Thyroid gland (tissue), 4 donors: Measurements from ENCODE around the gene GALR2. TPM values are rescaled to one million over a fixed set of nuclear protein-coding genes. Genes with fewer than 3 reads are reported as not detected.

ENCODE experiments used
- DNase-seq, 2 donors: peaks; one replicate each; pipeline ENCODE4 v3.0.0-alpha.2; 2019
- H3K27ac ChIP-seq, 3 donors: fragments of 200-600 bp; sonication (generic); 1 replicate in 2 of 3; 2 replicates in 1 of 3; pipeline ENCODE4 v1.5.1; 2016 to 2019; ENCODE audit warnings: mild to moderate bottlenecking in 1 of 3, moderate library complexity in 1 of 3
- H3K27me3 ChIP-seq: fragments of 200-600 bp; sonication (generic); one replicate; pipeline ENCODE4 v1.5.1; 2019
- H3K36me3 ChIP-seq, 2 donors: fragments of 200-600 bp; sonication (generic); one replicate each; pipeline ENCODE4 v1.5.1; 2016 to 2019
- H3K4me1 ChIP-seq, 2 donors: fragments of 200-600 bp; sonication (generic); one replicate each; pipeline ENCODE4 v1.5.1; 2017 to 2019
- H3K4me3 ChIP-seq, 3 donors: fragments of 200-600 bp; sonication (generic); replicated peaks in 1 of 3; 1 replicate in 2 of 3; 2 replicates in 1 of 3; pipeline ENCODE4 v1.5.1; 2016; ENCODE audit warnings: mild to moderate bottlenecking in 1 of 3
- H3K9me3 ChIP-seq: fragments of 200-600 bp; sonication (generic); one replicate; pipeline ENCODE4 v1.5.1; 2017
- POLR2A ChIP-seq, 2 donors: fragments of 450-650 bp; IDR thresholded peaks; one replicate each; pipeline ENCODE4 v1.6.1; 2017; ENCODE audit warnings: antibody characterized with exemption in 2 of 2, mild to moderate bottlenecking in 2 of 2, moderate library complexity in 1 of 2
- WGBS, 2 donors: methylation state at CpG; one replicate each; pipeline ENCODE4 v1.1.5; 2017; 5-methylcytosine and 5-hydroxymethylcytosine counted together
- intact Hi-C: fragments of 100-400 bp; cut with DNase I; formaldehyde crosslinking; loops from one replicate; pipeline ENCODE4 v1.15.1; 2023
- total RNA-seq, 4 donors: library from RNA; depleted of rRNA; stranded (reverse); fragments of >200 nt; gene quantifications; one replicate each; pipeline ENCODE4 v1.2.3, GENCODE V29; 2016
- TF ChIP-seq, protein P1 (sequence below), 6 experiments: fragments of 200-600 bp in 3 of 6; fragments of 450-650 bp in 3 of 6; sonication (generic) in 3 of 6; IDR thresholded peaks; one replicate each; pipeline ENCODE4 v1.5.1; 2016 to 2019; ENCODE audit warnings: antibody characterized with exemption in 6 of 6, mild to moderate bottlenecking in 2 of 6, inconsistent platforms in 1 of 6, moderate library complexity in 1 of 6

Gene GALR2, protein sequence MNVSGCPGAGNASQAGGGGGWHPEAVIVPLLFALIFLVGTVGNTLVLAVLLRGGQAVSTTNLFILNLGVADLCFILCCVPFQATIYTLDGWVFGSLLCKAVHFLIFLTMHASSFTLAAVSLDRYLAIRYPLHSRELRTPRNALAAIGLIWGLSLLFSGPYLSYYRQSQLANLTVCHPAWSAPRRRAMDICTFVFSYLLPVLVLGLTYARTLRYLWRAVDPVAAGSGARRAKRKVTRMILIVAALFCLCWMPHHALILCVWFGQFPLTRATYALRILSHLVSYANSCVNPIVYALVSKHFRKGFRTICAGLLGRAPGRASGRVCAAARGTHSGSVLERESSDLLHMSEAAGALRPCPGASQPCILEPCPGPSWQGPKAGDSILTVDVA
- total RNA-seq = not detected

DNA sequence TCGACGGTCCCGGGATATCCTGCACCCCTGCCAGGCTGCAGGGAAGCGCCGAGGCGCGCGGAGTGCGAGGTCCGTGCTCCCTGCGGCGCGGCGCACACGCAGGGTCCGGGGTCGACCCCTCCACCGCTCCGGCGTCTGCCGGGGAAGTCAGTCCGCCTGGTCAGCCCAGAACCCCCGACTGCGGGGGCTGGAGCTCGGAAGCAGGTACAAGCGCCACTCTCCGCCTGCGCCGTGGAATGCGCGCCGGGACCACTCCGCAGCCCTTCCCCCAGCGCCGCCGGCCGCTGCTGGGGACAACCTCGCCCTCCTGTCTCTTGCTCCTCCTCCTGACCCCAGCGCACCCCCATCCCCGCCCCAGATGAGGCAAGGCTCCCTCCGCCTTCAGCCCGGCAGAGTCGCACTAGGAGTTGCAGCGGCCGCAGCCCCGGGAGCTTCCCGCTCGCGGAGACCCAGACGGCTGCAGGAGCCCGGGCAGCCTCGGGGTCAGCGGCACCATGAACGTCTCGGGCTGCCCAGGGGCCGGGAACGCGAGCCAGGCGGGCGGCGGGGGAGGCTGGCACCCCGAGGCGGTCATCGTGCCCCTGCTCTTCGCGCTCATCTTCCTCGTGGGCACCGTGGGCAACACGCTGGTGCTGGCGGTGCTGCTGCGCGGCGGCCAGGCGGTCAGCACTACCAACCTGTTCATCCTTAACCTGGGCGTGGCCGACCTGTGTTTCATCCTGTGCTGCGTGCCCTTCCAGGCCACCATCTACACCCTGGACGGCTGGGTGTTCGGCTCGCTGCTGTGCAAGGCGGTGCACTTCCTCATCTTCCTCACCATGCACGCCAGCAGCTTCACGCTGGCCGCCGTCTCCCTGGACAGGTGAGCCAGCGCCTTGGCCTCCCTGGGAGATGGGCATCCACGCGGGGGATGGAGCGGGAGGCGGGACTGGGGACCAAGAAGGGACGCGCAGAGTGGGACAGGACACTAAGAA is at the start of gene GALR2:
TSS of gene GALR2 (plus strand) at position 392 of the 974 bp plus-strand sequence. CDS start at position 495, 103 bp downstream.
- Histone ChIP-seq H3K9me3 (no peaks in the 10 kb centered on the region), H3K4me3 (no peak within 1 kb of the TSS), H3K36me3 (no peaks in the 10 kb centered on the region), H3K4me1 (peaks cover 32 to 61% of the 10 kb centered on the region in 2 donors), H3K27me3 (peaks cover 26% of the 10 kb centered on the region), H3K27ac (no peak within 1 kb of the TSS)
- intact Hi-C loops = no loop called here
- no peak for DNase-seq
- no peak for TF ChIP-seq POLR2A (IDR thresholded peaks at IDR 0.05)
- TF ChIP-seq, protein P1, sequence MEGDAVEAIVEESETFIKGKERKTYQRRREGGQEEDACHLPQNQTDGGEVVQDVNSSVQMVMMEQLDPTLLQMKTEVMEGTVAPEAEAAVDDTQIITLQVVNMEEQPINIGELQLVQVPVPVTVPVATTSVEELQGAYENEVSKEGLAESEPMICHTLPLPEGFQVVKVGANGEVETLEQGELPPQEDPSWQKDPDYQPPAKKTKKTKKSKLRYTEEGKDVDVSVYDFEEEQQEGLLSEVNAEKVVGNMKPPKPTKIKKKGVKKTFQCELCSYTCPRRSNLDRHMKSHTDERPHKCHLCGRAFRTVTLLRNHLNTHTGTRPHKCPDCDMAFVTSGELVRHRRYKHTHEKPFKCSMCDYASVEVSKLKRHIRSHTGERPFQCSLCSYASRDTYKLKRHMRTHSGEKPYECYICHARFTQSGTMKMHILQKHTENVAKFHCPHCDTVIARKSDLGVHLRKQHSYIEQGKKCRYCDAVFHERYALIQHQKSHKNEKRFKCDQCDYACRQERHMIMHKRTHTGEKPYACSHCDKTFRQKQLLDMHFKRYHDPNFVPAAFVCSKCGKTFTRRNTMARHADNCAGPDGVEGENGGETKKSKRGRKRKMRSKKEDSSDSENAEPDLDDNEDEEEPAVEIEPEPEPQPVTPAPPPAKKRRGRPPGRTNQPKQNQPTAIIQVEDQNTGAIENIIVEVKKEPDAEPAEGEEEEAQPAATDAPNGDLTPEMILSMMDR (IDR thresholded peaks at IDR 0.05) = no peak
- 1 to 3% methylated on average over 17 to 18 of the region's 92 CpGs for WGBS, 2 donors

DNA sequence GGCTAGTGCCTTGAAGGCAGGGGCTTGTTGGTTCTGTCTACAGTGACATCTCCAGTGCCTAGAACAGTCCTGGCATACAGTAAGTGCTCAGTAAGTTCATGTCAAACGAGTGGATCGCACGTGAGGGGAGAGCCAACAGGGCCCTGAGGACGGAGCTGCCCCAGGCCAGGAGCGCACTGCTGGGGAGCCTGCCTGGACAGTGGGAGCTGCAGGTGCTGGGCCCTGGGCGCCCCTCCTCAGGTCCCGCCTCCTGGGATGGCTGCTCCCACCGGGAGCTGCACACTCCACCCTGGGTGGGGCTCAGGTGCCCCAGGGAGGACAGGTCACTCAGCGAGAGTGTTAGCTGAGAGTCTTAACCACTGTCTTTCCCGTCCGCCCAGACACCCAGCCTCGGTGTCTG is 49.3 kb upstream of the GALR2 start:
- intact Hi-C loops = no loop called here

DNA sequence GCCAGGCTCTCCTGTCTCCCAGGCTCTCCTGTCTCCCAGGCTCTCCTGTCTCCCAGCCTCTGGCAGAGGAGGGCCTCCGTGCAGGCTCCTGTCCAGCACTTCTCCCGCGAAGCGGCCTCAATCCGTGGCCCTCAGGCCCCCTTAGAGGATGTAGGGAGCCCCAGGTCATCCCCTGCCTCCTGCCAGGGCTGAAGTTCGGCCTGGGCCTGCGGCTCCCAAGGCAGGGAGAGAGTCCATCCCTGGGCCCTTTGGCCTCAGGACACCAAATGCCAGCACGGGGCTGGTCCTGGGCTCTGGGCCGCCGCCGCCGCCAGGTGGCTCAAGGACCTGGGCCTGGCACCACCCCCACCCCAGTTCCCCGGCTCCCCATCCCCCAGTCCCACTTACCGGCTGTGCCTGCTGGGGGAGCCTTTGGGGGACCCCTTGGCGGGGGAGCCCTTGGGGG is 47.8 kb upstream of the GALR2 start:
- Histone ChIP-seq H3K9me3 (no peaks in the 10 kb centered on the region), H3K27ac (peak overlapping the region; percentile 15 to 82 (median 68)), H3K27me3 (no peaks in the 10 kb centered on the region), H3K36me3 (peaks cover 0 to 3% of the 10 kb centered on the region in 2 donors), H3K4me1 (peaks cover 9 to 11% of the 10 kb centered on the region in 2 donors), H3K4me3 (peak overlapping the region in 2 of 3 donors; percentile 18 to 34)
- peak; percentile 69 to 75 for DNase-seq
- WGBS, 2 donors = 17 to 32% methylated on average over 1 to 6 of the region's 15 CpGs
- no peak for TF ChIP-seq POLR2A (IDR thresholded peaks at IDR 0.05)
- TF ChIP-seq, protein P1 (IDR thresholded peaks at IDR 0.05) = peak in 3 of 6 experiments; percentile 34 to 51 (median 41)
- intact Hi-C loops = no loop called here

More for the DNA sequence above, 49.3 kb upstream of the GALR2 start:
- peaks cover 0 to 3% of the 10 kb centered on the region in 2 donors for H3K36me3 ChIP-seq
- no peaks in the 10 kb centered on the region for H3K9me3 ChIP-seq
- no peak overlapping the region for H3K27ac ChIP-seq
- DNase-seq = no peak
- WGBS, 2 donors = 90 to 95% methylated on average over 6 to 8 of the region's 12 CpGs
- H3K4me1 ChIP-seq = peaks cover 9 to 11% of the 10 kb centered on the region in 2 donors
- H3K27me3 ChIP-seq = no peaks in the 10 kb centered on the region
- H3K4me3 ChIP-seq = no peak overlapping the region
- TF ChIP-seq POLR2A (IDR thresholded peaks at IDR 0.05) = no peak
- TF ChIP-seq, protein P1 (IDR thresholded peaks at IDR 0.05) = no peak

DNA sequence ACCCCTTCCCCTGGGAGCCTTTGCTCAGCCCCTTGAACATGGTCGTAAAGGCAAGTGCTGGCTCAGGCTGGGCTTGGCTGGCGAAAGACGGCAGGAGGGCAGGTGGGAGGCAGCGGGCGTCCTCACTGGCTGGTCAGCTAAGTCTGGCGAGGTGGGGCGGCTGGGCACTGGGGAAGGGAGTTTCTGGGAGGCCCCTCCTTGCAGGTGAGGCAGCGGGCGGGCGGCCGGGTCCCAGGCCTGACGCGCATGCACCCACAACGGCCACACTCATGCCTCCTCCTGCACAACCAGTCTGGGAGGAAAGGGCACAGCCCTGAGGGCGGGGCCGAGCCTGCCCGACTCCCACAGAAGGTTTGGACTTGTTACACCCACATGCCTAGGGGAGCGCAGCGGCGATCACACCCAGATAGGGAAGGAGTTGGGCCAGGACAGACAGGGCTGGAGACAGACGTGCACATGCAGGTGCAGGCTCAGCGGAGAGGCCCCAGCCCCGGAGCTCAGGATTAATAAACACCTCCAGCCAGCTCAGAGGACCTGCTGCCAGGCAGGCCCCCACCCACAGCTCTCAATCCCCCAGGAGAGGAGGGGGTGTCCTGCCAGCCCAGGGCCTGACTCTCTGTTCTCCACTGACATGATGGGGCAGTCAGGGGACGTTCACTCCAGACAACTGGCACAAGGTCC is 47.3 kb upstream of the GALR2 start, which contains the start of gene EVPL:
TSS of gene EVPL (minus strand) at position 148 of the 681 bp plus-strand sequence. CDS start at position 40, 108 bp downstream.
- peak; percentile 97 to 98 for DNase-seq
- peaks cover 0 to 3% of the 10 kb centered on the region in 2 donors for H3K36me3 ChIP-seq
- H3K4me3 ChIP-seq = peak within 1 kb of the TSS in 2 of 3 donors; percentile 18 to 34
- no peaks in the 10 kb centered on the region for H3K27me3 ChIP-seq
- TF ChIP-seq, protein P1 (IDR thresholded peaks at IDR 0.05) = peak in 1 of 6 experiments; percentile 9
- peak in 1 of 2 donors; percentile 78 for TF ChIP-seq POLR2A (IDR thresholded peaks at IDR 0.05)
- 22 to 45% methylated on average over 1 to 13 of the region's 24 CpGs for WGBS, 2 donors
- intact Hi-C loops = no loop called here
- H3K9me3 ChIP-seq = no peaks in the 10 kb centered on the region
- H3K4me1 ChIP-seq = peaks cover 9 to 11% of the 10 kb centered on the region in 2 donors
- peak within 1 kb of the TSS; percentile 15 to 82 (median 68) for H3K27ac ChIP-seq
